CD8-positive, alpha-beta memory T cell (primary cell): Measurements from ENCODE around the gene CNPY1. TPM values are rescaled to one million over a fixed set of nuclear protein-coding genes. Genes with fewer than 3 reads are reported as not detected.
"Not testable (repeated sequence)": the region's sequence is repeated elsewhere in the genome, so short reads cannot be mapped to it uniquely, and the experiment has no call there.

ENCODE experiments used
- CTCF ChIA-PET: fragments of 350-600 bp; sonication (Branson Sonifier 250); formaldehyde crosslinking; loops from one replicate; lab custom pipeline; 2021; ENCODE audit warnings: antibody characterized with exemption; lab: Charles Lee
- POLR2A ChIA-PET: fragments of 350-600 bp; sonication (Branson Sonifier 250); formaldehyde crosslinking; loops from one replicate; lab custom pipeline; 2021; ENCODE audit warnings: antibody characterized with exemption; lab: Charles Lee
- DNase-seq, 5 donors: peaks; one replicate each; pipeline versions ENCODE4 v3.0.0 to v3.0.0-alpha.2; 2020 to 2022; ENCODE audit warnings: mixed read lengths in 1 of 5
- H3K27ac ChIP-seq: one replicate; pipeline ENCODE4 v1.7.0; 2013; ENCODE audit warnings: low read depth, mild to moderate bottlenecking, low read length, moderate library complexity
- H3K27me3 ChIP-seq: 2 replicates; pipeline ENCODE4 v1.7.0; 2013; ENCODE audit warnings: low read length, mild to moderate bottlenecking; ENCODE audit not compliant: insufficient read depth, poor library complexity, severe bottlenecking
- H3K36me3 ChIP-seq: 2 replicates; pipeline ENCODE4 v1.7.0; 2013; ENCODE audit warnings: mild to moderate bottlenecking, low read length, moderate library complexity; ENCODE audit not compliant: insufficient read depth
- H3K4me1 ChIP-seq: 2 replicates; pipeline ENCODE4 v1.7.0; 2013; ENCODE audit warnings: mild to moderate bottlenecking, low read length, moderate library complexity; ENCODE audit not compliant: insufficient read depth
- H3K4me3 ChIP-seq: 2 replicates; pipeline ENCODE4 v1.7.0; 2013; ENCODE audit warnings: mild to moderate bottlenecking, low read length
- H3K9me3 ChIP-seq: 2 replicates; pipeline ENCODE4 v1.7.0; 2013; ENCODE audit warnings: mild to moderate bottlenecking, low read length
- H3K27ac Mint-ChIP-seq, 8 donors: one replicate each; pipeline ENCODE4 v1.8.0; 2020 to 2021; ENCODE audit warnings: mixed read lengths in 8 of 8, mild to moderate bottlenecking in 6 of 8, inconsistent platforms in 3 of 8, moderate library complexity in 3 of 8
- H3K27me3 Mint-ChIP-seq, 2 donors: one replicate each; pipeline ENCODE4 v1.8.0; 2020 to 2021; ENCODE audit warnings: mixed read lengths in 2 of 2, mild to moderate bottlenecking in 1 of 2, moderate library complexity in 1 of 2
- H3K36me3 Mint-ChIP-seq, 3 donors: one replicate each; pipeline ENCODE4 v1.8.0; 2020 to 2021; ENCODE audit warnings: mixed read lengths in 3 of 3, inconsistent platforms in 1 of 3, mild to moderate bottlenecking in 1 of 3
- H3K4me1 Mint-ChIP-seq, 3 donors: one replicate each; pipeline ENCODE4 v1.8.0; 2020 to 2021; ENCODE audit warnings: mixed read lengths in 3 of 3, inconsistent platforms in 1 of 3, mild to moderate bottlenecking in 1 of 3
- H3K4me3 Mint-ChIP-seq, 7 donors: one replicate each; pipeline ENCODE4 v1.8.0; 2020 to 2021; ENCODE audit warnings: mixed read lengths in 7 of 7, mild to moderate bottlenecking in 6 of 7, moderate library complexity in 4 of 7, inconsistent platforms in 2 of 7
- H3K9me3 Mint-ChIP-seq, 5 donors: one replicate each; pipeline ENCODE4 v1.8.0; 2020 to 2022; ENCODE audit warnings: mixed read lengths in 5 of 5, mild to moderate bottlenecking in 3 of 5, moderate library complexity in 2 of 5, inconsistent platforms in 1 of 5
- polyA plus RNA-seq: library from polyadenylated mRNA; unstranded; fragments of 300-500 nt; fragmentation: Illumina TruSeq; gene quantifications from one replicate; pipeline ENCODE4 v1.2.3, GENCODE V29; 2021
- total RNA-seq, 2 experiments: library from RNA; stranded (reverse); gene quantifications; one replicate each; pipeline ENCODE4 v1.2.3, GENCODE V29; 2021

Gene CNPY1
- total and polyA plus RNA-seq, 3 experiments from 2014 or later = not detected

GRCh38 chr7:155567646-155568332 lies 21.4 kb upstream of the CNPY1 start:
- H3K4me3 ChIP-seq = no peak overlapping the region
- H3K27ac ChIP-seq = no peak overlapping the region
- Mint-ChIP-seq H3K27me3 (peaks cover 0 to 4% of the 10 kb centered on the region in 2 donors), H3K27ac (no peak overlapping the region), H3K4me3 (no peak overlapping the region), H3K36me3 (no peaks in the 10 kb centered on the region), H3K9me3 (no peaks in the 10 kb centered on the region), H3K4me1 (no peaks in the 10 kb centered on the region)
- ChIA-PET CTCF (no interaction called here), POLR2A (no interaction called here)
- no peaks in the 10 kb centered on the region for H3K9me3 ChIP-seq
- no peaks in the 10 kb centered on the region for H3K36me3 ChIP-seq
- H3K4me1 ChIP-seq = no peaks in the 10 kb centered on the region
- H3K27me3 ChIP-seq = no peaks in the 10 kb centered on the region
- DNase-seq = no peak

GRCh38 chr7:155566011-155566836 lies 19.9 kb upstream of the CNPY1 start:
- Mint-ChIP-seq H3K9me3 (no peaks in the 10 kb centered on the region), H3K4me1 (no peaks in the 10 kb centered on the region), H3K27ac (no peak overlapping the region), H3K4me3 (no peak overlapping the region), H3K36me3 (no peaks in the 10 kb centered on the region), H3K27me3 (peaks cover 2 to 9% of the 10 kb centered on the region in 2 donors)
- no peak overlapping the region for H3K27ac ChIP-seq
- H3K27me3 ChIP-seq = no peaks in the 10 kb centered on the region
- H3K9me3 ChIP-seq = no peaks in the 10 kb centered on the region
- no peaks in the 10 kb centered on the region for H3K4me1 ChIP-seq
- DNase-seq = no peak
- H3K36me3 ChIP-seq = no peaks in the 10 kb centered on the region
- CTCF ChIA-PET = no interaction called here
- POLR2A ChIA-PET = no interaction called here
- no peak overlapping the region for H3K4me3 ChIP-seq

GRCh38 chr7:155565596-155565995 lies 19.2 kb upstream of the CNPY1 start:
- Mint-ChIP-seq H3K4me1 (no peaks in the 10 kb centered on the region), H3K27me3 (peaks cover 2 to 13% of the 10 kb centered on the region in 2 donors), H3K9me3 (no peaks in the 10 kb centered on the region), H3K4me3 (no peak overlapping the region), H3K36me3 (no peaks in the 10 kb centered on the region), H3K27ac (no peak overlapping the region)
- no peaks in the 10 kb centered on the region for H3K4me1 ChIP-seq
- H3K27ac ChIP-seq = no peak overlapping the region
- CTCF ChIA-PET = no interaction called here
- no peak overlapping the region for H3K4me3 ChIP-seq
- POLR2A ChIA-PET = no interaction called here
- DNase-seq = no peak
- no peaks in the 10 kb centered on the region for H3K9me3 ChIP-seq
- no peaks in the 10 kb centered on the region for H3K27me3 ChIP-seq
- no peaks in the 10 kb centered on the region for H3K36me3 ChIP-seq

- peaks cover 6 to 20% of the 10 kb centered on the region in 2 donors for H3K27me3 Mint-ChIP-seq
- H3K27ac ChIP-seq = not testable (repeated sequence)
These were observed 16.6 kb upstream of the CNPY1 start for GRCh38 chr7:155562976-155563375.

GRCh38 chr7:155562106-155562505 lies 15.7 kb upstream of the CNPY1 start:
- no peaks in the 10 kb centered on the region for H3K4me1 ChIP-seq
- Mint-ChIP-seq H3K36me3 (no peaks in the 10 kb centered on the region), H3K27me3 (peaks cover 6 to 22% of the 10 kb centered on the region in 2 donors), H3K9me3 (no peaks in the 10 kb centered on the region), H3K4me3 (no peak overlapping the region), H3K27ac (no peak overlapping the region), H3K4me1 (no peaks in the 10 kb centered on the region)
- no peak overlapping the region for H3K27ac ChIP-seq
- ChIA-PET CTCF (no interaction called here), POLR2A (no interaction called here)
- H3K4me3 ChIP-seq = no peak overlapping the region
- no peaks in the 10 kb centered on the region for H3K27me3 ChIP-seq
- DNase-seq = no peak
- no peaks in the 10 kb centered on the region for H3K9me3 ChIP-seq
- H3K36me3 ChIP-seq = no peaks in the 10 kb centered on the region

More at GRCh38 chr7:155562976-155563375, 16.6 kb upstream of the CNPY1 start:
- H3K36me3 ChIP-seq, CTCF ChIA-PET, H3K27me3 ChIP-seq, H3K4me1 Mint-ChIP-seq, H3K27ac Mint-ChIP-seq, H3K9me3 ChIP-seq, H3K4me3 ChIP-seq, DNase-seq, H3K36me3 Mint-ChIP-seq, H3K4me3 Mint-ChIP-seq, H3K4me1 ChIP-seq, H3K9me3 Mint-ChIP-seq, POLR2A ChIA-PET: not testable (repeated sequence)

GRCh38 chr7:155560982-155561686 lies 14.8 kb upstream of the CNPY1 start:
- Histone ChIP-seq H3K27me3 (no peaks in the 10 kb centered on the region), H3K9me3 (no peaks in the 10 kb centered on the region), H3K27ac (no peak overlapping the region), H3K4me3 (no peak overlapping the region), H3K4me1 (no peaks in the 10 kb centered on the region), H3K36me3 (no peaks in the 10 kb centered on the region)
- Mint-ChIP-seq H3K36me3 (no peaks in the 10 kb centered on the region), H3K9me3 (no peaks in the 10 kb centered on the region), H3K4me1 (no peaks in the 10 kb centered on the region), H3K4me3 (no peak overlapping the region), H3K27me3 (peaks cover 6 to 26% of the 10 kb centered on the region in 2 donors), H3K27ac (no peak overlapping the region)
- DNase-seq = no peak
- CTCF ChIA-PET = no interaction called here
- POLR2A ChIA-PET = no interaction called here

- Histone ChIP-seq H3K4me1 (no peaks in the 10 kb centered on the region), H3K4me3 (no peak overlapping the region), H3K27me3 (no peaks in the 10 kb centered on the region), H3K36me3 (no peaks in the 10 kb centered on the region), H3K9me3 (no peaks in the 10 kb centered on the region), H3K27ac (no peak overlapping the region)
- POLR2A ChIA-PET = no interaction called here
- DNase-seq = no peak
- Mint-ChIP-seq H3K9me3 (no peaks in the 10 kb centered on the region), H3K4me1 (no peaks in the 10 kb centered on the region), H3K27ac (peak overlapping the region in 1 of 8 donors; percentile 45), H3K27me3 (peaks cover 6 to 30% of the 10 kb centered on the region in 2 donors), H3K36me3 (no peaks in the 10 kb centered on the region), H3K4me3 (no peak overlapping the region)
- CTCF ChIA-PET = no interaction called here
These were observed 14.0 kb upstream of the CNPY1 start for GRCh38 chr7:155560196-155560885.
